HG02981 (cell line): ENCODE measurements around the gene SEPTIN1.

Experiments used
- ATAC-seq: cut with Tn5 transposase; IDR thresholded peaks from one replicate; pipeline ENCODE4 v1.9.1; 2021; ENCODE audit warnings: mild to moderate bottlenecking, moderate library complexity; ENCODE audit not compliant: unreplicated experiment

Gene SEPTIN1

GRCh38 chr16:30377050-30377811, 5.1 kb downstream of the SEPTIN1 start:
- ATAC-seq = no peak

GRCh38 chr16:30376461-30376902, 5.9 kb downstream of the SEPTIN1 start:
- ATAC-seq = no peak

GRCh38 chr16:30375864-30376263, 6.5 kb downstream of the SEPTIN1 start:
- ATAC-seq = no peak

- no peak for ATAC-seq
Observed at GRCh38 chr16:30374538-30374937, 7.8 kb downstream of the SEPTIN1 start, which contains the start of gene MYL11. MYL11 (plus strand) TSS chr16:30374802; CDS start chr16:30374858, 56 bp downstream.

- ATAC-seq = no peak
Observed at GRCh38 chr16:30372725-30373124, 9.6 kb downstream of the SEPTIN1 start.

- ATAC-seq = no peak
Observed at GRCh38 chr16:30372038-30372712, 10.2 kb downstream of the SEPTIN1 start.

- ATAC-seq = no peak
Observed at GRCh38 chr16:30371248-30371816, 11.0 kb downstream of the SEPTIN1 start.

GRCh38 chr16:30370456-30371247, 11.7 kb downstream of the SEPTIN1 start, which contains the start of gene TBC1D10B:
TBC1D10B (minus strand) TSS chr16:30370494; CDS start chr16:30370183, 311 bp downstream.
- ATAC-seq = peak; percentile 71

- peak; percentile 12 for ATAC-seq
Observed at GRCh38 chr16:30369938-30370455, 12.4 kb downstream of the SEPTIN1 start.

GRCh38 chr16:30369091-30369937, 13.0 kb downstream of the SEPTIN1 start:
- ATAC-seq = no peak

GRCh38 chr16:30368792-30369090, 13.6 kb downstream of the SEPTIN1 start:
- no peak for ATAC-seq

- ATAC-seq = no peak
Observed at GRCh38 chr16:30368122-30368791, 14.1 kb downstream of the SEPTIN1 start.

GRCh38 chr16:30367349-30368009, 14.9 kb downstream of the SEPTIN1 start:
- no peak for ATAC-seq

GRCh38 chr16:30366511-30366910, 15.8 kb downstream of the SEPTIN1 start:
- no peak for ATAC-seq

- ATAC-seq = no peak
Observed at GRCh38 chr16:30365200-30365599, 17.2 kb downstream of the SEPTIN1 start.

GRCh38 chr16:30361180-30361579, 21.2 kb downstream of the SEPTIN1 start:
- no peak for ATAC-seq

- ATAC-seq = no peak
Observed at GRCh38 chr16:30359871-30360170, 22.5 kb downstream of the SEPTIN1 start.

GRCh38 chr16:30358990-30359870, 23.1 kb downstream of the SEPTIN1 start:
- no peak for ATAC-seq
